SW 1271 (cell line): ENCODE results near the gene GLB1L3.
"Not testable (repeated sequence)": the region's sequence is repeated elsewhere in the genome, so short reads cannot be mapped to it uniquely, and the experiment has no call there.

Source experiments
- DNase-seq, 2 experiments: peaks; one replicate each; lab custom pipeline; 2025; lab: John Stamatoyannopoulos, UW

Gene GLB1L3

GRCh38 chr11:134275188-134275533 lies 1.0 kb upstream of the GLB1L3 start:
- DNase-seq, result no peak

DNA sequence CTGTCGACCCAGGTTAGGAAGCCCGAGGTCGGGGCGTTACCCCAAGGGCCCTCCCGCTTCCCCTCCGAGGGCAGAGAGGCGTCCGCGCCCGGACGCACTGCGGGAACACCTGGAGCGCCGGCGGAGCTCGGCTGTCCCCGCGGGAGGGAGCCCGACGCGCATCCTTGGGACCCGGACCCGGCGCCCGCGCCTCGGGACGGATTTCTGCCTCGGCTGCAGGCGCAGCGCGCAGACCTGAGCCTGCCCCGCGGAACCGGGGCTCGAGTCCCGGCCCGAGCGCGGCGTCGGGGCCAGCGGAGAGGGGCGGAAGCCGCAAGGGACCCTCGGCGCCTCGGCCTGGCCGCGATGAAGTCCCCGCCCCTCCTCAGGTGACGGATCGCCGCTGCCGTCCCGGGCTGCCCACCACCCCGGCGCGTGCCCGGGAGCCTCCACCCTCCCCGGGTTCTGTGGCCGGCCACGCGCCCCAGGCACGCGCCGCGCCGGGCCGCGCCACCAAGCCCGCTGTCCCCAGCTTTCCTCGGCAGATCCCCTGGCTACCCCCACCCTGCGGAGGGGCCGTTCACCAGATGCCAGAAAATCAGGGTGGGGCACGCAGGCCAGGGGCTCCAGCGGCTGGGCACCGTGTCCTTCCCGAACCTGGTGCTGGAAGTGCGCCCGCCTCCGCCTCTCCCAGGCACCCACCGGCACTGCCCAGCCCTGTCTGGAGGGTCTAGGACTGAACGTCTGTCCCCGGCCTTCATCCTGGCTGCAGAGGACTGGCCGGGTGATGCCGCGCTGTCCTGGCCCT lies 410 bp downstream of the GLB1L3 start:
- DNase-seq, result no peak

DNA sequence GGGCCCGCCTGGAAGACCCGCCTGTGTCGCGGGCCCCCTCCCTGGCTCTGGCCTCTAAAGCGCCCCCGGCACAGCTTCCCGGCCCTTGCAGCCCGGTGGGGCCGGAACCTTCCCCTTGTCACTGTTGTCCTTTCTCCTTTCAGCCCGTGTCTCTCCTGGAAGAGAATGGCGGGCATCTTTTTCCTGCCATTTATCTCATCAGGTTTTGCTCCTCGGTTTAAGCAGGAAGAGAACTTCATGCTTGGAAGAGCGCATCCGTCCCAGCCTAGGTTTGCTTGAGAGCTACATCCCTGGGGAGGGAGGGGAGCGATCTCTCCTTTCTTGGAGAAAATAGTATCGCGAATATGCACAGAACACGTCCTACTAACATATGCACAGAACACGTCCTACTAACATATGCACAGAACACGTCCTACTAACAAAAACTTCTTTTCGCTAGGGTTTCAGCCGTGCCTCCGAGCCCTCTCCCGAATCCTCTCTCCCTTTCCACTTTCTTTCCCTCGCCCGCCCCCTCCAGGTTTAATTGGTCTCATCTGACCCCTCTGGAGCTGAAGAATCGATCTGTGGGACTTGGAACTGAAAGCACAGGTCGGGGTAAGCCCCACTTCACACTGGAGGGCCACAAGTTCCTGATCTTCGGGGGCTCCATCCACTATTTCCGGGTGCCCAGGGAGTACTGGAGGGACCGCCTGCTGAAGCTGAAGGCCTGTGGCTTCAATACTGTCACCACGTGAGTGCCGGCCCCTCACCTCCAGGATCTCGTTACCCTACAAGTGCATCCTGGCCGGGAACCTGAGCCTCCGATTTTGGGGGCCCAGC lies 1.2 kb downstream of the GLB1L3 start:
- DNase-seq, result no peak

DNA sequence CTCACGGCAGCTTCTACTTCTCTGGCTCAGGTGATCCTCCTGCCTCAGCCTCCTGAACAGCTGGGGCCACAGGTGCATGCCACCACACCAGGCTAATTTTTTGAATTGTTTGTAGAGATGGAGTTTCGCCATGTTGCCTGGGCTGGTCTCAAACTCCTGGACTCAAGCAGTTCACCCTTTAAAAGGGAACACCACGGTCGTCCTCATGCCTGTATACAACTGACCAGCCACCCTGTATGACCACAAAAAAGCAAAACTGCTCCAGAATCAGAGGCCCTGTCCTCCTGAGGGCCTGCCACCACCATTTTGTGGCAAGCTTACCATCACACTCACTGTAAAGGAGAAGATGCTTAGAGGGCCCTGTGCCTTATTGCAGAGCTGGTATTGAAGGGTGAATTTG lies 2.2 kb downstream of the GLB1L3 start:
- DNase-seq, result no peak

GRCh38 chr11:134281635-134282034 lies 5.5 kb downstream of the GLB1L3 start:
- not testable (repeated sequence) for DNase-seq

- DNase-seq, result no peak
These were observed 6.2 kb downstream of the GLB1L3 start for GRCh38 chr11:134282121-134283045.

GRCh38 chr11:134283461-134284230 lies 7.5 kb downstream of the GLB1L3 start:
- no peak for DNase-seq

- DNase-seq, result not testable (repeated sequence)
These were observed 8.2 kb downstream of the GLB1L3 start for GRCh38 chr11:134284349-134284748.

DNA sequence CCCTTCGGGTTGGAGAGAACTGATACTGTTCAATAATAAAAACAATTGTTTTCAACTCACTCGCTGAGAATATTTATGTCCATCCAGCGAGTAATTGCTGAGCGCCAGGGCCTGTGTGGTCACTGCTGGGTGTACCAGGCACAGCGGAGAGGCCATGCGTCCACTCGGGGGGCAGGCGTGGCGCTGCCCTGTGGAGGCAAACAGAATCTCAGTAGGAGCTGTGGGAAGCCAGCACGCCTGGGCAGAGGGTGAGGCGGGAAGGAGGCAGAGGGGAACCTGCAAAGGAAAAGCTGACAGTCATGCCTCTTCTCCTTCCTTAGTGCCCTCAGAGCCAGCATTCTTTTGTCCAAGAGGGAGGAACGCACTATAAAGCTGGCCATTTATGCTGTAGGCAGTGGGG lies 11.4 kb downstream of the GLB1L3 start:
- no peak for DNase-seq

DNA sequence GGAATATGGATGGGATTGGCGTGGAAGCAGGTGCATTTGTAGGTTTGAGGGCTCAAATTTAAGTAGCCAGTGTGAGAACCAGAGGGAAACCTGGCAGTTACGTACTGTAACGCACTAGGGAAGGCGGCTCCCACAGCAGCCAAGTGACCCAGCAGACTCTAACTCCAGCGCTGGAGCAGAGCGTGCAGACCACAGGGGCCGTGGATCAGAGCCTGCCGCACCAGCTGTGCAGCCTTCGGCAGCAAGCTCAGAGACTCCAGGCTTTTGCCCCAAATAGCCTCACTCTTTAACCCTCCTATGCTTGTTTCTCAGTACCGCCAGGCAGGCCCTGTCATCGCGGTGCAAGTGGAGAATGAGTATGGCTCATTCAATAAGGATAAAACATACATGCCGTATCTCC lies 12.3 kb downstream of the GLB1L3 start:
- DNase-seq, result no peak

DNA sequence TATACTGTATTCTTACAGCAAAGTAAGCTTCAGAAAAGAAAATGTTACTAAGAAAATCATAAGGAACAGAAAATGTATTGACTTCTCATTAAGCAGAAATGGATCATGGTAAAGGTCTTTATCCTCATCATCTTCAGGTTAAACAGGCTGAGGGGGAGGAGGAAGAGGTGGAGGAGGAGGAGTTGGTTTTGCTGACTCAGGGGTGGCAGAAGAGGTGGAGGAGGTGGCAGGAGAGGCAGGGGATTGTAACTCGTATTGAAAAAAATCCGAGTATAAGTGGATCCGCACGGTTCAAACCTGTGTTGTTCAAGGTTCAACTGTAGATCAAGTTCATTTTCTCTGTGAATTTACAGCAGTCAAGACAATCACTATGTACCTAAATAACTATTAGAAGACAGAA lies 13.0 kb downstream of the GLB1L3 start:
- DNase-seq, result no peak

- DNase-seq, result no peak
These were observed 13.6 kb downstream of the GLB1L3 start for GRCh38 chr11:134289789-134290188.

DNA sequence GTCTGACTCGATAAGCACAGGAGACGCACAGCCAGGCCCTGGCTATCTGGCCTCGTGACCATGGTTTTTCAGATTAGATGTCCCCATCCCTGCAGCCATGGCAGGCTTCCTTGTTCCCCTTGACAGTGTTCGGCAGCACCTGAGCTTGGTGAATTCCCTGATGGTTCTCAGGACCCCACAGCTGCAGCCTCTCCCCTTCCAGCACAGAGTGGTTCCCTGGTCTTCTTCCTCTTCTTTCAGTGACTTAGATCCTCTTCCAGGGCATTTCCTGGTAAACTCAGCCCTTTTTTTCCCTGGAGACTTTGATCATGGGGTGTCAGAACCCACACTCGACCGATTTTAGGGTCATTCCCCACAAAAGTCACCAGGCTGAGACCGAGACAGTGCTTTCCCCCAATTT lies 14.5 kb downstream of the GLB1L3 start:
- DNase-seq, result no peak

- no peak for DNase-seq
These were observed 15.0 kb downstream of the GLB1L3 start for GRCh38 chr11:134291196-134291595.

DNA sequence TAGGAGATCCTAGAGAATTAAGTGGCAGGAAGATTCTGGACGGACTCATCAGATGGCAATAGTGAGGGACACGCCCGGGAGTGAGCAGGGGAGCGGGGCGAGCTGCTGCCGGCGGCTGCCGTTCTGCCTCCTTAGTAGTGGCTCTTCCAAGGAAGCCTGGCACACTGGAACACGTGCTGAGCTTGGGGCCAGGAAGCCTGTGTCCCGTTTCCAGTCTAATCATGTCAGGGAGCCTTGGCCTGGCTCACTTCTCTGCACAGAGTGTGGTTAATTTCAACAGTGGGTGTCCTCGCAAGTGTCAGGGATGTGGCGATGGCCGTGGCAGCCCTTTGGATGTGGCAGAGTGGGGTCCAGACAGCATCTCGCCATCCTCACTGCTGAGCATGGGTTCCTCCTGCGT lies 16.5 kb downstream of the GLB1L3 start:
- no peak for DNase-seq

- no peak for DNase-seq
These were observed 17.2 kb downstream of the GLB1L3 start for GRCh38 chr11:134293119-134294113.

- DNase-seq, result no peak
These were observed 18.5 kb downstream of the GLB1L3 start for GRCh38 chr11:134294664-134295063.

DNA sequence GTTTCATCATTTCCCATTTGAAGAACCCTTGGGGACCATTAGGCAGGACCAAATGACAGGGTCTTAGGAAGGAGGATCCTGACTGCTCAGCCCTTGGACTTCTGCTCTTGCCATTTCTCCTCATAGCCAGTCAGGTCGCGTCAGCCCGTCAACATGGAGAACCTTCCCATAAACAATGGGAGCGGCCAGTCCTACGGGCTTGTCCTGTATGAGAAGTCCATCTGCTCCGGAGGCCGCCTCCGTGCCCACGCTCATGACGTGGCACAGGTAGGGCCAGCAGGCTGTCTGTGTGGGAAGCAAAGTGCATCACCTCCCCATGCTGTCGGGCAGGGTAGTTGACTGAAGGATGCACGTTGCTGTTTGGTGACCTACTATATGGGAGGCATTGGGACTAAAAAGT lies 36.0 kb downstream of the GLB1L3 start:
- DNase-seq, result no peak

- DNase-seq, result no peak
These were observed 36.6 kb downstream of the GLB1L3 start for GRCh38 chr11:134312807-134313206.

GRCh38 chr11:134313379-134313778 lies 37.2 kb downstream of the GLB1L3 start:
- no peak for DNase-seq
